ENCODE results near the gene CRYBG1.

- TF ChIP-seq POLR2A (IDR thresholded peaks at IDR 0.05; ENCODE audit: low read length) = no peak
- TF ChIP-seq ZFP36 (IDR thresholded peaks at IDR 0.05; ENCODE audit: borderline replicate concordance, partially characterized antibody) = no peak
- no peak for TF ChIP-seq EP300 (IDR thresholded peaks at IDR 0.05)
- no peak for TF ChIP-seq POLR2AphosphoS2 (conservative IDR thresholded peaks at IDR 0.05; ENCODE audit: low read length)
- TF ChIP-seq CBX2 (IDR thresholded peaks at IDR 0.05; ENCODE audit: borderline replicate concordance, low read depth) = no peak
Measured at GRCh38 chr6:106396426-106397220, 36.1 kb downstream of the CRYBG1 start.

Data from A549 (cell line).